HG02610 (cell line): ENCODE data around the gene DENND2A.
"Not testable (repeated sequence)": the region's sequence is repeated elsewhere in the genome, so short reads cannot be mapped to it uniquely, and the experiment has no call there.

ENCODE experiments used
- ATAC-seq: cut with Tn5 transposase; IDR thresholded peaks from one replicate; pipeline ENCODE4 v1.9.1; 2021; ENCODE audit warnings: mild to moderate bottlenecking, moderate library complexity; ENCODE audit not compliant: unreplicated experiment

DENND2A gene

GRCh38 chr7:140517546-140518369 lies 122.9 kb downstream of the DENND2A start:
- no peak for ATAC-seq

- no peak for ATAC-seq
These were observed 128.2 kb downstream of the DENND2A start for GRCh38 chr7:140512317-140513000.

- no peak for ATAC-seq
These were observed 130.8 kb downstream of the DENND2A start for GRCh38 chr7:140509789-140510188.

DNA sequence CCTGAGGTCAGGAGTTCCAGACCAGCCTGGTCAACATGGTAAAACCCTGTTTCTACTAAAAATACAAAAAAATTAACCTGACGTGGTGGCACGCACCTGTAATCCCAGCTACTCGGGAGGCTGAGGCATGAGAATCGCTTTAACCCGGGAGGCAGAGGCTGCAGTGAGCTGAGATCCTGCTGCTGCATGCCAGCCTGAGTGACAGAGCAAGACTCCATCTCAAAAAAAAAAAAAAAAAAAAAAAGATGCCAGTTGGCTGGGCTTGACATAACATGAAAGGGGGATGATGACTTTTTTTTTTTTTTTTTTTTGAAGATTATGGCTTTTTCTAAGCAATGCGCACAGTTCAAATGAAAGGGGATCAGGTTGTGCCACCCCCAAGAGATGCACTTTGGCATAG lies 133.1 kb downstream of the DENND2A start:
- not testable (repeated sequence) for ATAC-seq

DNA sequence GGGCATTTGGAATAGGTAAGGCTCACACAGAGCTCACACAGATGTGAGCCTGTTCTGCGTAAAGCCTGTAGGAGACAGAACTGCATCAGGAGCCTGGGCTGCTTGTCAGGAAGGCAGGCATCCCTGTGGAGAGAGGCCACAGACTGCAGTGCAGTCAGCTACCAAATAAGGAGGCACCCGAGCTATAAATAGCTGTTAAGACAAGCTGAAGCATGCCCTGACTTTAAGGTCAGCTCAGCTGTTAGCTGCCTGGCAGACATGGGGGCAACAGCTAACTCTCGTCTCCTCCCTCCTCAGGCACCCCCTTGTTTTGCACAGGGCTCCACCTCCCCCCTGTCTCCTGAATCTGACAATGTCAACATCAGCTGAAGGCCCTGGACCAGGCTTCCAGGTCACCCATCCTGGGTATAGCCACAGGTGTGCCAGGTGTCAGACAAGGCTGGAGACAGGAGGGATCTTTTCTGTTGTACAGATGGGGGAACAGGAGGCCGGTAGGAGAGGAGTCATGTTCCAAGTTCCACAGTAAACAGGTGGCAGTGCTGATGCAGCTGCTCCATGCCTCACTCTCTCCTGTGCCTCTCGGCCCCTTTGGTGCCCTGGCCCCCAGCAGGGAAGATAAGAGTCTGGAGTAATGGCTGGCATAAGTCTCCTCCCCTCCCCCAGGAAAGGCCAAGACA lies 133.7 kb downstream of the DENND2A start:
- ATAC-seq = no peak

- no peak for ATAC-seq
These were observed 138.6 kb downstream of the DENND2A start for GRCh38 chr7:140501966-140502365.

DNA sequence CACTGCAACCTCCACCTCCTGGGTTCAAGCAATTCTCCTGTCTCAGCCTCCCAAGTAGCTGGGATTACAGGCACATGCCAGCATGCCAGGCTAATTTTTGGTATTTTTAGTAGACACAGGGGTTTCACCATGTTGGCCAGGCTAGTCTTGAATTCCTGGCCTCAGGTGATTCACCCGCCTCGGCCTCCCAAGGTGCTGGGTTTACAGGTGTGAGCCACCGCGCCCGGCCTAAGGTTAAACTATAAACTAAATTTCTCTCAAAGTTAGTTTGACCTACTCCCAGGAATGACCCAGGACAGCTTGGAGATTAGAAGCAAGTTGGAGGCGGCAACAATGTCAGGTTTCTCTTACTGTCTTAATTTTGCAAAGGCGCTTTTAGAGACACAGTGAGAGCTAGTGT lies 142.8 kb downstream of the DENND2A start:
- ATAC-seq = not testable (repeated sequence)

DNA sequence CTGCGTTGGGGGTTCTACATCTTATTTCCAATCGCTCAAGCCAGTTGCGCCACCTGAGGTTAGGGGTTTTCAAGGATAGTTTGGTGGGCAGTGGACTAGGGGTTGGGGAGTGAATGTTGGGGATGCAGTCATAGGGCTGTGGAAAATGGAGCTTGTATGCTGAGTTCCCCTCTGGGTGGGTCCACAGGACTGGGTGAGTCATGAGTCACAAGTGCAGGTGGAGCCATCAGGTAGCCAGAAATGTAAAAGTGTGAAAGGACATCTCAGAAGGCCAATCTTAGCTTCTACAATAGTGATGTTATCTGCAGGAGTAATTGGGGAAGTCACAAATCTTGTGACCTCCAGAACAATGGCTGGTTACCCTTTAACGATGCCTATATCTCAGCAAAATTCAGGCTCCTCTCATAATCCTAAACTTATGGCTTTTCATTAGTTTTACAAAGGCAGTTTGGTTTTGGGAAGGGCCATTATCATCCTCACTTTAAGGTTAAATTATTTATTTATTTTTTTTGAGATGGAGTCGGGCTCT lies 143.3 kb downstream of the DENND2A start:
- no peak for ATAC-seq

GRCh38 chr7:140495514-140496097 lies 145.0 kb downstream of the DENND2A start:
- ATAC-seq = no peak

GRCh38 chr7:140494867-140495266 lies 145.7 kb downstream of the DENND2A start:
- no peak for ATAC-seq

DNA sequence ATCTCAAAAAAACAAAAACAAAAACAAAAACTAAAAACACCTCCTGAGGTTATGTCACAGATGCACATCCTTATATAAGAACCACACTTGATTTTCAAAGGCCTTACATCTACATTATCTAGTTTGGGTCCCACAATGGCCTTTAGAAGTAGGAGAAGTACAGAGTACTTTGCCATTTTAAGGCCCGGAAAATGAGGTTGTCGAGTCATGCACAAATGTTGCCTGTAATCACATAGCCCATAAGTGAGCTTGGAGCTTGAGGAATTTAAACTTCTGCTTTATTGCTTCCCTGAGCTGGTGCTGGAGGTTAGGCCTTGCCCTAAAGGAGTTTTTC lies 151.6 kb downstream of the DENND2A start:
- no peak for ATAC-seq

DNA sequence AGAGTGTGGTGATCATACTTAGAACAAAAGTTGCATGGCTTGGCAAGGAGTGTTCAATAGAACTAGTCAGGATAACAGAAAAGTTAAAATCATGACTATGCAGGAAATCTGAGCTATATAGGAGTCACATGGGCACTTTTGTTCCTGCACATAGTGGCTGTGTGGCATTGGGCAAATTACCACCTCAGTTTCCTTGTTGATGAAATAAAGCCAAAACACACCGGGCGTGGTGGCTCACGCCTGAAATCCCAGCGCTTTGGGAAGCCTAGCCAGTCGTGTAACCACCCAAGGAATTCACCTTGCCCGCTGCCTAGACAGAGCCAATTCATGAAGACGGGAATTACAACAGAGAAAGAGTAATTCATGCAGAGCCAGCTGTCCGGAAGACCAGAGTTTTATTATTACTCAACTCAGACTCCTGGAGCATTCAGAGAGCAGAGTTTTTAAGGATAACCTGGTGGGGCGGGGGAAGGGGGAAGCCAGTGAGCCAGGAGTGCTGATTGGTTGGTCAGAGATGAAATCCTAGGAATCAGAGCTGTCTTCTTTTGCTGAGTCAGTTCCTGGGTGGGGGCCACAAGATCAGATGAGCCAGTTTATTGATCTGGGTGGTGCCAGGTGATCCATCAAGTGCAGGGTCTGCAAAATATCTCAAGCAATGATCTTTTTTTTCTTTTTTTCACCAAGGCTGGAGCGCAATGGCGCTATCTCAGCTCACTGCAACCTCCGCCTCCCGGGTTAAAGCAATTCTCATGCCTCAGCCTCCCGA lies 154.9 kb downstream of the DENND2A start:
- ATAC-seq = no peak

DNA sequence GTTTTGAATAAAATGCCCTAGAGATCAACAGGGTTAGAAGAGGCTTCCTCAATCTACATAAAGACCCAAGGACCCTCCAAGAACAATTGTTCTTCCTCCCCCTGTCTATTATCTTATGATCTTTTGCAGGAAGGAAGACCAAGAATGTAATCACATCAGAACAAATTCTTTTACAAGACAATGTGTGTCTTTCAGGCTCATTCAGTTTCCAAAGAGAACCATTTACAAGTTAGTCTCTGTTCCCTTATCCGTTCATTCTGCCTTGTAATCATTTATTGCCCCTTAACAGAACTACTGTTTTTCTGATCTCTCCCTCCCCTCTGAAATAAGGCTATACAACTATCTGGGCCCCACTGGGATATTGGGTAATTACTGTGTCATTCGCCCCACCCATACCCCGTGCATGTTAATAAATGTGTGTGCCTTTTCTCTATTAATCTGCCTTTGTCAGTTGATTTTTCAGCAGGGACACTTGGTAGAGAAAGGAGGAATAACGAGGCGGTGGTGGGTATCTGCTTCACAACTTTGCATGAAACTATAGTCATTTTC lies 155.6 kb downstream of the DENND2A start:
- no peak for ATAC-seq

- ATAC-seq = no peak
These were observed 156.1 kb downstream of the DENND2A start for GRCh38 chr7:140484479-140484878.

DNA sequence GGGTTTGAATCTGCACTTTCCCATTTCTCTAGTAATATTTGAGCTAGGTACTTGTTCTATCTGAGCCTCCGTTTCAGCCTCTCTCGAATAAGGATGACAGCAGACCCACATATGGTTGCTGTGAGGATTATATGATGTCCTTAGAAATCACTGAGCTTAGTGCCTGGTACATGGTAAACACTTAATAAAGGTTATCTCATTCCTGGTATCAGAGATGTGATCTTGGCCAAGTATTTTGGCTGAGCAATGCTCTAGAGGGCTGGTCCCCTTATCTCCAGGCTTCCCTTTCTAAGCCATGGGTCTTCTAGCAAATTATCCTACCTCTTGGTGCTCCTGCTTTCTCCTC lies 160.9 kb downstream of the DENND2A start:
- ATAC-seq = peak; percentile 6

- peak; percentile 95 for ATAC-seq
These were observed 161.4 kb downstream of the DENND2A start, which contains the start of gene MKRN1 for GRCh38 chr7:140479062-140479738. MKRN1 (minus strand) TSS chr7:140479505; CDS start chr7:140479344, 161 bp downstream.

- ATAC-seq = peak; percentile 14
These were observed 162.2 kb downstream of the DENND2A start for GRCh38 chr7:140478246-140479061.

- no peak for ATAC-seq
These were observed 163.8 kb downstream of the DENND2A start for GRCh38 chr7:140476698-140477261.
